Activated CD8-positive, alpha-beta memory T cell treated with anti-CD3 and anti-CD28 coated beads for 24 hours (primary cell): ENCODE data around the gene NDUFA11.

Experiments
- DNase-seq: peaks from one replicate; pipeline ENCODE4 v3.0.0-alpha.2; 2020

NDUFA11 gene

GRCh38 chr19:5932146-5932545 lies 28.6 kb upstream of the NDUFA11 start:
- no peak for DNase-seq

GRCh38 chr19:5931251-5931650 lies 27.7 kb upstream of the NDUFA11 start:
- no peak for DNase-seq

- no peak for DNase-seq
These were observed 26.0 kb upstream of the NDUFA11 start for GRCh38 chr19:5929625-5930024.

- DNase-seq = no peak
These were observed 25.6 kb upstream of the NDUFA11 start for GRCh38 chr19:5929179-5929578.

- DNase-seq = no peak
These were observed 23.8 kb upstream of the NDUFA11 start for GRCh38 chr19:5927441-5927821.

- no peak for DNase-seq
These were observed 23.3 kb upstream of the NDUFA11 start for GRCh38 chr19:5926641-5927440.

- DNase-seq = no peak
These were observed 22.3 kb upstream of the NDUFA11 start for GRCh38 chr19:5925830-5926427.

DNA sequence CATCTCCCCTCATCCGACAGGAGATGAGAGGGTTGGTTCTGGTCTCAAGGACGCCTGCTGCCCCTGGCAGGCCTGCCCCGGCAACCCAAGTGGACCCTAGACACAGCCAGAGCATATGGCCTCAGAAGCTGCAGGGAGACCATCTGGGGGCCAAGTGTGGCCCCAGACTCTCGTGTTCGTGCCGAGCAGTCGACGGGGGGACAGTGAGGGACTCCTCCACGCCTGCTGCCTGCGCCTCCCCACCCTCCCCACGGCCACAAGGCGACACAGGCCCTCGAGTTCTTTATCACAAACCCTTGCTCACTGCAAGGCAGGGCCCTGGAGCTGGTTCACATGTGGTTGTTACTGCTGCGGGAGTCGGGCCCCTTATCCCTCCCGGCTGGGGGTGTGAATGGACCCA lies 19.8 kb upstream of the NDUFA11 start:
- no peak for DNase-seq

- no peak for DNase-seq
These were observed 18.6 kb upstream of the NDUFA11 start for GRCh38 chr19:5922161-5922545.

DNA sequence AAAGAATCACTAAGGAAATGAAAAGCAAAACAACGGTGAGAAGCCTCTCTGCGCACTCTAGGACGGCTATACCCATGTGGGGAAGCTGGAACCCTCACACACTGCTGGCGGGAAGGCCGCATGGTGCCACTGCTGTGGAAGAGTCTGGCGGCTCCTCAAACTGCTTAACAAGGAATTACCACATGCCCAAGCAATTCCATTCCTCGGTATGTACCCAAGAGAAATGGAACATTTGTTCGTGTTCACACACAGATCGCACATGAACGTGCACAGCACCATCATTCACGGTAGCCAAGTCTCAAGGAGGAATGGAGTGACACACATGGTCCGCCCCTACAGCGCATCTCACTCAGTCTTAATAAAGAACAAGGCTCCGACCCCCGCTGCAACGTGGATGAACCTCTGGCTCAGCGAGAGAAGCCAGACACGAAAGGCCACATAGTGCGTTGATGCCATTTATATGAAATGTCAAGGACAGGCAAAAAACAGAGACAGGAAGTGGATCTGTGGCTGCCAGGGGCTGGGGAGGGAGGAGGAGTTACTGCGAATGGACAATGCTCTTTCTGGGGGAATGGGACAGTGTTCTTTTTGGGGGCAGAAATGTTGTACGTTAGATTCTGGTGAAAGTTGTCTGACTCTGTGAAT lies 18.0 kb upstream of the NDUFA11 start:
- DNase-seq = no peak

DNA sequence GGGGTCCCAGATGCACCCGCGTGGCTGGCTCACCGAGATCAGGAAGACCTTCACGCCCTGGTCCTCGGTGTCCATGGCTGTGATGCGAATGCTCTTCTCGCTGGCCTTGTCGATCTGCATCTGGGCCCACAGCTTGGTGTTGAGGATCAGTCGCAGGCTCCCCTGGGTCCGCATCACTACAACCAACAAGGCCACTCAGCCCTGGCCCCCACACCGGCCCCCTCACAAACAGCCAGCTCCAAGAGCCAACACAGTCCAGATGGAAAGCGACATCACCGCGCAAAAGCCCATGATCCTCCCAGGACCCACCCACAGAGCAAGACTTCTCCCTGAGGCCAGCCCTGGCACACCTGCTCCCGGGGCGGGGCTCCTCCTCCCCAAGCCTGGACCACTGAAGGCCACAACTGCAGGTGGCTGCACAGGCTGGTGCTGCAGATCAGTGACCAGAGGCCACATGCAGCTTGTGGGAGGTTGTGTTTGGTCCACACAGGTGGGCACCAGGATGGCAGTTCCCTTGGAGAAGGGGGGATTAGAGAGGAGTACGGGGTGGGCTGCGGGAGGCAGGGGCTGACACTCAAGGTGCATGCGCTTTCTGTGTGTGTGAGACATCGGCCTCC lies 15.0 kb upstream of the NDUFA11 start:
- no peak for DNase-seq

GRCh38 chr19:5917431-5918107 lies 14.0 kb upstream of the NDUFA11 start:
- DNase-seq = no peak

- DNase-seq = no peak
These were observed 12.7 kb upstream of the NDUFA11 start for GRCh38 chr19:5916181-5916708.

GRCh38 chr19:5915782-5916165 lies 12.2 kb upstream of the NDUFA11 start:
- DNase-seq = no peak

- DNase-seq = no peak
These were observed 11.6 kb upstream of the NDUFA11 start for GRCh38 chr19:5914946-5915781.

- no peak for DNase-seq
These were observed 10.8 kb upstream of the NDUFA11 start for GRCh38 chr19:5914358-5914774.

DNA sequence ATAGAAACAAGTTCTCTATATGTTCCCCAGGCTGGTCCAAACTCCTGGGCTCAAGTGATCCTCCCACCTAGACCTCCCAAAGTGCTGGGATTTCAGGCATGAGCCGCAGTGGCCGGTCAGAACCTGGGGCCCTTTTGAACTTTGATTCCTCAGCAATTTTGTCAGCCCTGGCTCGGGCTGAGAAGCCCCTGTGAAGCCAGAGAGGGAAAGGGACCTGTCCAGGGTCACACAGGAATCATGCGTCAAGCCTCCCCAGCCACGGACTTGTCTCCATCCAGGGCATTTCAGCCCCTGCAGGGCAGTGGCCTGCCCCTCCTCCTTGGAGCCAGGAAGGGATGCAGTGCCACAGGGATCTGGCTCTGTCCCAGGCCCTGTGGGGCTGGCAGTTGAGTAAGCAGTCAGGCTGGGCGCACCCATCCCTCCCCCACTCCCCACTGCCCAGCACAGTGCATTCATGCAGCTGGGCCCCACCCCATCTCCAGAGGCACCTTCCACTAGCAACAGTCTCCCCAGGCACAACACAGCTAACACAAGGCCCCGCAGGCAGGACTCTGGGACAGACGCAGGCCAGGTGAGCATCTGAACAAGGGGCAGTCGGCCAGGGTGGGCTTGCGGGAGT lies 10.3 kb upstream of the NDUFA11 start, which contains the start of gene CAPS:
CAPS (plus strand) TSS at position 516 of the 619 bp plus-strand sequence. CDS start 153 bp downstream, outside the sequence.
- no peak for DNase-seq

DNA sequence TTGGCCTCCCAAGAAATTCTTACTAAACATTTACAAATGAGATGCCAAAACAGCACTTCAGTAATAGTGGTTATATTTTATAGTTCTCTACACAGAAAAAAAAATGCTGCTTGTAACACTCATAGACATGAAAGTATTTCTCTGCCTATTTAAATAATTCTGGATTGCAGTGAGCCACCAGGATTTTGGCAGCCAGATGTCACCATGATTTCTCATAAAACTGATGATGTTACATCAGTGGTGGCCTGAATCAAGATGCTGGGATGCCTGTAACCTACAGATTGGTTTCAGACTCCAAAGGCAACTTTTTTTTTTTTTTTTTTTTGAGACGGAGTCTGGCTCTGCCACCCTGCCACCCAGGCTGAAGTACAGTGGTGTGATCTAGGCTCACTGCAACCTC lies 7.8 kb upstream of the NDUFA11 start:
- no peak for DNase-seq

GRCh38 chr19:5910638-5910907 lies 7.0 kb upstream of the NDUFA11 start:
- no peak for DNase-seq

DNA sequence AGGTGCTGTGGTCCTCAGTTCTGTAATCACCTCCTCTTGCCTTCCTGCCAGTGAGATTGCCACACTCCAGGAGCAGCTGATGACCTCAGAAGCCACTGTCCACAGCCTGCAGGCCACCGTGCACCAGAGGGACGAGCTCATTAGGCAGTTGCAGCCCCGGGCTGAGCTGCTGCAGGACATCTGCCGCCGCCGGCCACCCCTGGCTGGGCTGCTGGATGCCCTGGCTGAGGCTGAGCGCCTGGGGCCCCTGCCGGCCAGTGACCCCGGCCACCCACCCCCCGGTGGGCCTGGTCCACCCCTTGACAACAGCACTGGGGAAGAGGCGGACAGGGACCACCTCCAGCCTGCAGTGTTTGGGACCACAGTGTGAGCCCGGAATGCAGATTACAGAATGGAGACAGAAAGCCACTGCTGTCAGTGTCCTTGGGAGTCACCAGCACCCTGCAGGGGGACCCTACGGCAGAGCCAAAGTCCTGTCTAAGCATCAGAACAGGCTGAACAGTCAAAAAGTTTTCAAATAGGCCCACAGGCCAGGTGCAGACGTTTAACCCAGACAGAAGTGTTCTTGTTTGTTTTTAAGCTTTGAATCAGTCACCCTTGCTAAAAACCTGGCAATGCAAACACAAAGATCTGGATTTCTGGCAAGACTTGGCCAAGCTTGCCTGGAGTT lies 5.3 kb upstream of the NDUFA11 start:
- DNase-seq = no peak

DNA sequence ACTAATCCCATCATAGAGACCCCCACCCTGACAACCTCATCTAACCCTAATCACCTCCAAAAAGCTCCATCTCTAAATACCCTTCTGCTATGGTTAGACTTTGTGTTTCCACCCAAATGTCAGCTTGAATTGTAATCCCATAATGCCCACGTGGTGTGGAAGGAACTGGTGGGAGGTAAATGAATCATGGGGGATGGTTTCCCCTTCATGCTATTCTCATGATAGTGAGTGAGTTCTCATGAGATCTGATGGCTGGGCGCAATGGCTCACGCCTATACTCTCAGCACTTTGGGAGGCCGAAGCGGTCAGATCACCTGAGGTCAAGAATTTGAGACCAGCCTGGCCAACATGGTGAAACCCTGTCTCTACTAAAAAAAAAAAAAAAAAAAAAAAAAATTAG lies 3.7 kb upstream of the NDUFA11 start:
- no peak for DNase-seq
